CD4-positive, CD25-positive, alpha-beta regulatory T cell (primary cell): ENCODE results near the gene TRAPPC11. TPM values are rescaled to one million over a fixed set of nuclear protein-coding genes. Genes with fewer than 3 reads are reported as not detected.

Source experiments
- ATAC-seq, 2 donors: fragments of 150-1000 bp; cut with Tn5 transposase; one replicate each; pipeline ENCODE4 v1.10.0; 2021; ENCODE audit warnings: low read depth in 2 of 2, moderate number of reproducible peaks in 2 of 2, moderate library complexity in 1 of 2
- DNase-seq, 3 donors: peaks; one replicate each; pipeline versions ENCODE4 v3.0.0 to v3.0.0-alpha.2; 2012 to 2022; ENCODE audit warnings: mixed read lengths in 1 of 3
- H3K27ac ChIP-seq: one replicate; pipeline ENCODE4 v1.7.0; 2013; ENCODE audit warnings: mild to moderate bottlenecking, low read length; ENCODE audit not compliant: insufficient read depth, poor library complexity, severe bottlenecking
- H3K27me3 ChIP-seq: one replicate; pipeline ENCODE4 v1.7.0; 2013; ENCODE audit warnings: low read length; ENCODE audit not compliant: control insufficient read depth, insufficient read depth
- H3K36me3 ChIP-seq: one replicate; pipeline ENCODE4 v1.7.0; 2013; ENCODE audit warnings: mild to moderate bottlenecking, low read length, moderate library complexity; ENCODE audit not compliant: control insufficient read depth, insufficient read depth
- H3K4me1 ChIP-seq: 2 replicates; pipeline ENCODE4 v1.7.0; 2013; ENCODE audit warnings: mild to moderate bottlenecking, low read length; ENCODE audit not compliant: insufficient read depth, control insufficient read depth, poor library complexity, severe bottlenecking
- H3K4me3 ChIP-seq: one replicate; pipeline ENCODE4 v1.7.0; 2013; ENCODE audit warnings: low read depth, mild to moderate bottlenecking, low read length, moderate library complexity
- H3K9me3 ChIP-seq, 2 experiments: 1 replicate in 1 of 2; 2 replicates in 1 of 2; pipeline ENCODE4 v1.7.0; 2013; ENCODE audit warnings: low read length in 2 of 2, mild to moderate bottlenecking in 1 of 2, moderate library complexity in 1 of 2; ENCODE audit not compliant: control insufficient read depth in 2 of 2
- H3K27ac Mint-ChIP-seq, 3 donors: one replicate each; pipeline ENCODE4 v1.8.0; 2020 to 2022; ENCODE audit warnings: mild to moderate bottlenecking in 3 of 3, mixed read lengths in 3 of 3, moderate library complexity in 2 of 3
- H3K27me3 Mint-ChIP-seq: one replicate; pipeline ENCODE4 v1.8.0; 2022; ENCODE audit warnings: mild to moderate bottlenecking, mixed read lengths
- H3K36me3 Mint-ChIP-seq: one replicate; pipeline ENCODE4 v1.8.0; 2020; ENCODE audit warnings: mixed read lengths
- H3K4me1 Mint-ChIP-seq, 4 donors: one replicate each; pipeline ENCODE4 v1.8.0; 2020 to 2022; ENCODE audit warnings: mixed read lengths in 4 of 4, mild to moderate bottlenecking in 1 of 4
- H3K4me3 Mint-ChIP-seq, 4 donors: one replicate each; pipeline ENCODE4 v1.8.0; 2020 to 2022; ENCODE audit warnings: mild to moderate bottlenecking in 4 of 4, mixed read lengths in 4 of 4, moderate library complexity in 3 of 4
- H3K9me3 Mint-ChIP-seq, 7 donors: one replicate each; pipeline ENCODE4 v1.8.0; 2020 to 2022; ENCODE audit warnings: mixed read lengths in 7 of 7, mild to moderate bottlenecking in 3 of 7, moderate library complexity in 2 of 7
- polyA plus RNA-seq, 4 donors: library from polyadenylated mRNA; unstranded; fragments of 300-500 nt; fragmentation: Illumina TruSeq; gene quantifications; one replicate each; pipeline ENCODE4 v1.2.3, GENCODE V29; 2021
- total RNA-seq: library from RNA; stranded (reverse); gene quantifications from one replicate; pipeline ENCODE4 v1.2.3, GENCODE V29; 2022

TRAPPC11 gene
- total and polyA plus RNA-seq, 5 donors from 2014 or later = 18.4 to 33.4 (median 22.0) TPM

DNA sequence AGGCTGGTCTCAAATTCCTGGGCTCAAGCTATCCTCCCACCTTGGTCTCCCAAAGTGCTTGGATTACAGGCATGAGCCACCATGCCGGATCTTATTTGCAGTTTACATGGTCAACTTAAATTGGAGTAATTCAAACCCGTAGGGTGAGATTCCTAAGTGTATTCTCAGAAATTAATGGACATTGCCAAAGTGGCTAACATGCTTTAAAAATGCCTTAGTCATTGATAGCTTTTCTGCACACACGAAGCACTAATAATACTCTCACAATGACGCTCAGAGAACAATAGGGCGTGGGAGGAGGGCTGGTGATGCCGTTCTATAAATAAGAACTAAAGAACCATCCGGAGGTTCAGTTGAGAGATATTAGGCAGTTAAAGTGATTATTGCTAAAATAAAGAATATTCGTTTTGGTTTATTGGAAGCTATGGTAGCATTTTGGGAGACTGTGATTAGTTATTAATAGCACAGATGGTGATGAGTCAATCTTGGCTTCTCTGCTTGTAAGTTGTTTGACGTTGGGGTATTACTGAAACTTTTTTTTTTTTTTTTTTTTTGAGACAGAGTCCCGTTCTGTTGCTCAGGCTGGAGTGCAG is 79.1 kb downstream of the TRAPPC11 start:
- no peak overlapping the region for H3K4me3 Mint-ChIP-seq
- H3K4me1 Mint-ChIP-seq = no peaks in the 10 kb centered on the region
- peaks cover 7% of the 10 kb centered on the region for H3K27me3 Mint-ChIP-seq
- Histone ChIP-seq H3K4me3 (no peak overlapping the region), H3K9me3 (no peaks in the 10 kb centered on the region), H3K27me3 (no peaks in the 10 kb centered on the region), H3K4me1 (no peaks in the 10 kb centered on the region), H3K27ac (no peak overlapping the region), H3K36me3 (no peaks in the 10 kb centered on the region)
- H3K27ac Mint-ChIP-seq = peak overlapping the region in 1 of 3 donors; percentile 52
- H3K9me3 Mint-ChIP-seq = peaks cover 0 to 3% (median 0%) of the 10 kb centered on the region in 7 donors
- no peak for ATAC-seq
- no peaks in the 10 kb centered on the region for H3K36me3 Mint-ChIP-seq
- DNase-seq = no peak

DNA sequence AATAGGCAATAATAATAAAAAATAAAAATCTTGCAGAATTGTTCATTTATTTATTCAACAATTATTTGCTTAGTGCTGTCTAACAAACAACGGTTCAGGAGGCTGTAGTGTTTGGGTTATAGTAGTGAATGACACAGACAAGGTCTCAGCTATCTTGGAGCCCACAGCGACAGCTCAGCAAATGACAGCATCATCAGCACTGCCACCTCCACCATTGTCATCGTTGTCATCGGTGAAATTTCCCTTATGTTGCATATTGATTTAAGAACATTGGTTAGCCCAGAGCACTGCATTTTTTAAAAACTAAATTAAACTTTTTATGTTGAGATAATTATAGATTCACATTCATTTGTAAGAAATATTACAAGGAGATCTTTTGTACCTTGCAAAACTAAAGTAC is 79.9 kb downstream of the TRAPPC11 start:
- no peak for ATAC-seq
- no peaks in the 10 kb centered on the region for H3K27me3 ChIP-seq

DNA sequence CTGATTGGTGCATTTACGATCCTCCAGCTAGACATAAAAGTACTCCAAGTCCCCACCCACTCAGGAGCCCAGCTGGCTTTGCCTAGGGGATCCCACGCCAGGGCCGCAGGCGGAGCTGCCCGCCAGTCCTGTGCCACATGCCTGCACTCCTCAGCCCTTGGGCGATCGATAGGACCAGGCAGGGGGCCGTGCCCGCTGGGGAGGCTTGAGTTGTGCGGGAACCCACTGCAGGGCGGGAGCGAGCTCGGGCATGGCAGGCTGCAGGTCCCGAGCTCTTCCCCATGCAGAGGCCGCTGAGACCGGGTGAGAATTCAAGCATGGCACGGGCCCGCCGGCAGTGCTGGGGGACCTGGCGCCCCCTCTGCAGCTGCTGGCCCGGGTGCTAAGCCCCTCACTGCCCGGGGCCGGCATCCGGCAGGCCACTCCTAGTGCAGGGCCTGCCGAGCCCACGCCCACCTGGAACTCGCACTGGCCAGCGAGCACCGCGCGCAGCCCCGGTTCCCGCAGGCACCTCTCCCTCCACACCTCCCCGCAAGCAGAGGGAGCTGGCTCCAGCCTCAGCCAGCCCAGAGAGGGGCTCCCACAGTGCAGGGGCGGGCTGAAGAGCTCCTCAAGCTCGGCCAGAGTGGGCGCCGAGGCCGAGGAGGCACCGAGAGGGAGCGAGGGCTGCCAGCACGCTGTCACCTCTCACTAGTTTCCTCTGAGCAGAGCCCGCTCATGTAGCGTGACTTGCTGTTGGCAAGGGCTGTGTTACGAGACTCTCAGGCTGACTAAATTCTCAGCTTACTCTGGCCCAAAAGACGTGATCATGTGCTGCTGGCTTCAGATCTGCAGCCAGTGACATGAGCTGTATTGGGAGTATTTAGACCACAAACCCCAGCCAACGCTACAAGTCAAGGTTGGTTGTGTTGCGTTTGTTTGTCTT is 87.5 kb downstream of the TRAPPC11 start:
- H3K36me3 Mint-ChIP-seq = no peaks in the 10 kb centered on the region
- no peak overlapping the region for H3K4me3 ChIP-seq
- no peak overlapping the region for H3K27ac ChIP-seq
- H3K4me3 Mint-ChIP-seq = no peak overlapping the region
- no peaks in the 10 kb centered on the region for H3K9me3 ChIP-seq
- H3K27me3 Mint-ChIP-seq = peaks cover 16% of the 10 kb centered on the region
- no peaks in the 10 kb centered on the region for H3K4me1 Mint-ChIP-seq
- no peaks in the 10 kb centered on the region for H3K36me3 ChIP-seq
- DNase-seq (no peak), ATAC-seq (no peak)
- H3K27me3 ChIP-seq = no peaks in the 10 kb centered on the region
- H3K27ac Mint-ChIP-seq = no peak overlapping the region
- no peaks in the 10 kb centered on the region for H3K4me1 ChIP-seq
- H3K9me3 Mint-ChIP-seq = peaks cover 0 to 6% (median 0%) of the 10 kb centered on the region in 7 donors

More for the DNA sequence above, 79.9 kb downstream of the TRAPPC11 start:
- H3K4me3 ChIP-seq = no peak overlapping the region
- Mint-ChIP-seq H3K4me3 (no peak overlapping the region), H3K4me1 (no peaks in the 10 kb centered on the region), H3K27me3 (peaks cover 7% of the 10 kb centered on the region), H3K36me3 (no peaks in the 10 kb centered on the region), H3K9me3 (peaks cover 0 to 3% (median 0%) of the 10 kb centered on the region in 7 donors), H3K27ac (no peak overlapping the region)
- H3K4me1 ChIP-seq = no peaks in the 10 kb centered on the region
- no peaks in the 10 kb centered on the region for H3K9me3 ChIP-seq
- no peak for DNase-seq
- H3K27ac ChIP-seq = no peak overlapping the region
- no peaks in the 10 kb centered on the region for H3K36me3 ChIP-seq

DNA sequence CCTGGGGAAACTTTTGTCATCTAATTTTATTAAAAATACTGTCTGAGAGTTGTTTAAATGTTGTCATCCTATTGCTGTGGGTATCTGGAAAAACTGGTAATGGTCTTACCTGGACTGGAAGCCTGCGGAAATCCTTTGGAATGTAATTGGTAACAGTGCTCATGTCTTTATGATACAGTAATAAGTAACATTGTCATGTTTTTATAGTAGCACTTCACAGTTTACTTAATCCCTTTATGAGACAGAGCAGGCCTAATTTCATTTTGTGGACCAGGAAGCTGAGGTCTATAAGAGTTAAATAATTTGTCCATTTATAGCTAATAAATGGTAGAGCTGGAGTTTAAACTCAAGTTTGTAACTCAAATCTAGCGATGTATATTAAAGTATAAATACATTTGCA is 88.3 kb downstream of the TRAPPC11 start:
- peaks cover 0 to 6% (median 0%) of the 10 kb centered on the region in 7 donors for H3K9me3 Mint-ChIP-seq
- H3K4me1 Mint-ChIP-seq = no peaks in the 10 kb centered on the region
- H3K36me3 ChIP-seq = no peaks in the 10 kb centered on the region
- H3K27me3 ChIP-seq = no peaks in the 10 kb centered on the region
- no peak overlapping the region for H3K27ac Mint-ChIP-seq
- H3K4me1 ChIP-seq = no peaks in the 10 kb centered on the region
- DNase-seq = no peak
- H3K9me3 ChIP-seq = no peaks in the 10 kb centered on the region
- no peaks in the 10 kb centered on the region for H3K36me3 Mint-ChIP-seq
- no peak overlapping the region for H3K27ac ChIP-seq
- ATAC-seq = no peak
- H3K4me3 Mint-ChIP-seq = no peak overlapping the region
- peaks cover 16% of the 10 kb centered on the region for H3K27me3 Mint-ChIP-seq
- no peak overlapping the region for H3K4me3 ChIP-seq

DNA sequence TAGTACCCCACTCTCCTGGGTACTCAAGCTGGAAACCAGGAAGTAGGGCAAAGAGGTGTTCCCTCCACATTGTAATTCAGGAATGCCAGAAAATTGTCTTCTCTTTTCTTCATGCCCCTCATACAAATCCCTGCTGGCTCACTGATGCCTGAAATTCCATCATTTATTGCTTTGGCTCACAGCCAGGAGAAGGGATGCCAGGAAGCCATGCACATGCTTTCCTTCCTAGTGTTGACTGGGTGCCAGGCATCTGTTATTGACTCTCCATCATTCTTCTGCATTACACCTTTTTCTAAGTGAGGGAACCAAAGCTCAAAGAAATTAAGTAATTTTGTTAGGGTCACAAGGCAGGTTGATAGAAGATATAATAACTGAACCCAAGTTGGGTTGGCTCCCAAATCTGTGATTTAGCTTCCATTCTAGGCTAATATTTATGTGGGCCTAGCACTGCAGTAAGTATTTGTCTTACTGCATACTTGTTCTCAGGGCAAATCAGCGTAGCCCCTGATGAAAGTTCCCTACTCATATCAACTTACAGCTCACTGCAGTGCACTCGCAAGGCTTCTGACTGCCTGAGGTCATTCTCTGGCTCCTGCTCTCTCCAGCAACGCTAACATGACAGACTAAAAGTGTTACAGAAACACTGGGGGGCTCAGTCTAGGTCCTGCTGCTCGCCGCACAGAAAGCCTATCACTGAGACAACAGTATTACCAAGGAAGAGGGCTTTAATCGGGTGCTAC is 89.0 kb downstream of the TRAPPC11 start:
- H3K36me3 ChIP-seq = no peaks in the 10 kb centered on the region
- Mint-ChIP-seq H3K27me3 (peaks cover 16% of the 10 kb centered on the region), H3K36me3 (no peaks in the 10 kb centered on the region), H3K4me3 (no peak overlapping the region), H3K9me3 (peaks cover 0 to 6% (median 0%) of the 10 kb centered on the region in 7 donors), H3K27ac (no peak overlapping the region), H3K4me1 (no peaks in the 10 kb centered on the region)
- H3K9me3 ChIP-seq = no peaks in the 10 kb centered on the region
- no peak overlapping the region for H3K27ac ChIP-seq
- H3K4me1 ChIP-seq = no peaks in the 10 kb centered on the region
- H3K4me3 ChIP-seq = no peak overlapping the region
- no peaks in the 10 kb centered on the region for H3K27me3 ChIP-seq
- ATAC-seq = no peak
- DNase-seq = no peak

DNA sequence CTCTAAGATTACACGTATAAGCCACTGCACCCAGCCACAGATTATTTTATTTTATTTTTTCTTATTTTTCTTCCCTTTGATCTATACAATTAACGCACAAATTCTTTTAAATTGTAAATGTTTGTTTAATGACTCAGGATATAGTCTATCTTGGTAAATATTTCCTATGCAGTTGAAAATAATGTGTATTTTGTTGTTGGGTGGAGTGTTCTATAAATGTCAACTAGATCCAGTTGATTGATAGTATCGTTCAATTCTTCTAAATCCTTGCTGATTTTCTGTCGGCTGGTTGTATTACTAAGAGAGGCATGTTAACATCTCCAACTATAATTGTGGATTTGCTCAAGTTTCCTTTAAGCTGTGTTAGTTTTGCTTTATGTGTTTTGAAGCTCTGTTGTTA is 92.0 kb downstream of the TRAPPC11 start:
- Mint-ChIP-seq H3K4me1 (no peaks in the 10 kb centered on the region), H3K27me3 (peaks cover 12% of the 10 kb centered on the region)

DNA sequence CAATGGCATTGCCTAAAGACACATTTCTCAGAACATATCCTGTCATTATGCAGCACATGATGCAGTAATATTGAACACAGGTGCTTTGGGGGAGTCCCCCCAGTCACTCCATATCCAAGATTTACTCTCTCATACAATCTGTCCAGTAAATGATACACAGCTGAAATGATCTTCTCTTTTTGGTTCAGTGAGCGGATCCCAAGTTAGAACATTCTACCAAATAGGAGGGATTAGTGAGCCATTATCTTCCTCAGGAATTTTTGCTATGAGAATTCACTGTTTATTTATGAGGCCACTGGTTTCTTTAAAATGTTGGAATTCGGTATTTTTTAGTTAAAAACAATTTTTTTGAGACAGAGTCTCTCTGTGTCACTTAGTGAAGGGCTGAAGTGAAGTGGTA is 96.5 kb downstream of the TRAPPC11 start:
- Histone ChIP-seq H3K27ac (no peak overlapping the region), H3K9me3 (no peaks in the 10 kb centered on the region), H3K36me3 (no peaks in the 10 kb centered on the region), H3K4me3 (no peak overlapping the region), H3K27me3 (no peaks in the 10 kb centered on the region), H3K4me1 (no peaks in the 10 kb centered on the region)
- Mint-ChIP-seq H3K27ac (no peak overlapping the region), H3K27me3 (peaks cover 5% of the 10 kb centered on the region), H3K9me3 (peaks cover 0 to 6% (median 0%) of the 10 kb centered on the region in 7 donors), H3K4me3 (no peak overlapping the region), H3K4me1 (no peaks in the 10 kb centered on the region), H3K36me3 (no peaks in the 10 kb centered on the region)
- no peak for ATAC-seq
- DNase-seq = no peak

More for the DNA sequence above, 92.0 kb downstream of the TRAPPC11 start:
- H3K27me3 ChIP-seq = no peaks in the 10 kb centered on the region
- H3K9me3 ChIP-seq = no peaks in the 10 kb centered on the region
- ATAC-seq = no peak
- H3K4me1 ChIP-seq = no peaks in the 10 kb centered on the region
- Mint-ChIP-seq H3K27ac (no peak overlapping the region), H3K9me3 (peaks cover 0 to 6% (median 0%) of the 10 kb centered on the region in 7 donors), H3K4me3 (no peak overlapping the region), H3K36me3 (no peaks in the 10 kb centered on the region)
- H3K4me3 ChIP-seq = no peak overlapping the region
- no peak overlapping the region for H3K27ac ChIP-seq
- DNase-seq = no peak
- no peaks in the 10 kb centered on the region for H3K36me3 ChIP-seq
